Measurements from ENCODE around the gene CACNA1A. TPM values are rescaled to one million over a fixed set of nuclear protein-coding genes. Genes with fewer than 3 reads are reported as not detected.
A peak's percentile ranks its signal among the peaks of the same experiment; 100 is the strongest.

The CACNA1A gene
- total RNA-seq, 1 experiment from 2014 or later: not detected

DNA sequence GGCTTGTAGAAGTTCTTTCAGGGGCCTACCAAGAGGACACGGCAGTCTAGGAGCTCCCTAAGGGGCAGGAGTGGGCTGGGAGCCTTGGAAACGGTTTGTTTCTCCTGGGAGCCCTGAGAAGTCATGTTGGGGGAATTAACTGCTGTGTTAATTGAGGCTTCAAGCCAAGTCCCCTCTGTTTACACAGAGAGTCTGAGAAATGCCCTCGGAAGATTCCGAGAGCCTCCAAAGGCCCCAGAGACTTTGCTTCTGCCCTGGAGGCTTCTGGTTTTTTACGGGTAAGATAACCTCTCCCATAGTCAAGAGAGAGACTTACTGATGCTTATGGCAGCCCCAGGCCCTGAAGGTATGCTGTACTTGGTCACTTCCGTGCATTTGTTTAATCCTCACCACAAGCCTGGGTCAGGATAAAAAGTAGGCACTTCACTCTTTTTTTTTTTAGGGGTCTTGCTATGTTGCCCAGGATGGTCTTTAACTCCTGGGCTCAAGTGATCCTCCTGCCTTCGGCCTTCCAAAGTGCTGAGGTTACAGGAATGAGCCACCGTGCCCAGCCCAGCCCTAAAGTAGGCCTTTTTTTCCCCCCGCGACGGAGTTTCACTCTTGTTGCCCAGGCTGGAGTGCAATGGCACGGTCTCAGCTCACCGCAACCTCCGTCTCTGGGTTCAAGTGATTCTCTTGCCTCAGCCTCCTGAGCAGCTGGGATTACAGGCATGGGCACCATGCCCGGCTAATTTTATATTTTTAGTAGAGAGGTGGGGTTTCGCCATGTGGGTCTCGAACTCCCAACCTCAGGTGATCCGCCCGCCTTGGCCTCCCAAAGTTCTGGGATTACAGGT, 340.9 kb downstream of the CACNA1A start:
- H3K4me3 Mint-ChIP-seq (ENCODE audit: unreplicated experiment): peak overlapping the region; percentile 62
- peak overlapping the region; percentile 85 for H3K27ac Mint-ChIP-seq (ENCODE audit: low read depth, unreplicated experiment)

GRCh38 chr19:13164343-13165161, 341.7 kb downstream of the CACNA1A start:
- CTCF ChIA-PET: interaction anchor here (0.7 to 1.4 kb wide), 2 partner anchors 143 to 187 kb away, joined by 3 to 4 read pairs; no protein-coding TSS in a partner anchor
- no TSS peak for BruUV-seq (replicated peaks)
- H3K9me3 Mint-ChIP-seq (ENCODE audit: unreplicated experiment): no peaks in the 10 kb centered on the region
- peak overlapping the region; percentile 62 for H3K4me3 Mint-ChIP-seq (ENCODE audit: unreplicated experiment)
- no peak for TF ChIP-seq CTCF (IDR thresholded peaks at IDR 0.05; ENCODE audit: unreplicated experiment)
- intact Hi-C loops (cut with micrococcal nuclease): loop anchor here (5.0 kb wide), 2 partner anchors 47 to 1363 kb away; partner anchors contain the start of genes NACC1, TECR and TRMT1
- POLR2A ChIA-PET: interaction anchor here (0.6 to 7.2 kb wide), 9 partner anchors 10 to 1361 kb away, joined by 3 to 101 read pairs (median 3); partner anchors contain the start of genes IER2, NACC1 and STX10
- peak; percentile 82 for DNase-seq (ENCODE audit: unreplicated experiment)
- H3K36me3 Mint-ChIP-seq (ENCODE audit: insufficient read depth, unreplicated experiment): no peaks in the 10 kb centered on the region
- H3K27me3 Mint-ChIP-seq (ENCODE audit: insufficient read depth, unreplicated experiment): no peaks in the 10 kb centered on the region
- peaks cover 26% of the 10 kb centered on the region for H3K4me1 Mint-ChIP-seq (ENCODE audit: insufficient read depth, unreplicated experiment)
- H3K27ac Mint-ChIP-seq (ENCODE audit: low read depth, unreplicated experiment): peak overlapping the region; percentile 85

More for the DNA sequence above, 340.9 kb downstream of the CACNA1A start:
- peak; percentile 32 for DNase-seq (ENCODE audit: unreplicated experiment)
- Mint-ChIP-seq H3K27me3 (ENCODE audit: insufficient read depth, unreplicated experiment) (no peaks in the 10 kb centered on the region), H3K9me3 (ENCODE audit: unreplicated experiment) (no peaks in the 10 kb centered on the region), H3K36me3 (ENCODE audit: insufficient read depth, unreplicated experiment) (no peaks in the 10 kb centered on the region), H3K4me1 (ENCODE audit: insufficient read depth, unreplicated experiment) (peaks cover 33% of the 10 kb centered on the region)
- ChIA-PET POLR2A (interaction anchor here (1.3 to 7.2 kb wide), 5 partner anchors 10 to 188 kb away, joined by 3 to 101 read pairs (median 40); partner anchors contain the start of genes IER2 and STX10), CTCF (interaction anchor here (0.6 to 1.4 kb wide), 3 partner anchors 30 to 187 kb away, joined by 3 to 4 read pairs (median 4); no protein-coding TSS in a partner anchor)
- intact Hi-C loops (cut with micrococcal nuclease): loop anchor here (5.0 kb wide), 1 partner anchor 48 kb away; the partner anchor contains the start of genes NACC1 and TRMT1
- no TSS peak for BruUV-seq (replicated peaks)
- TF ChIP-seq CTCF (IDR thresholded peaks at IDR 0.05; ENCODE audit: unreplicated experiment): no peak

- no peaks in the 10 kb centered on the region for H3K27me3 Mint-ChIP-seq (ENCODE audit: insufficient read depth, unreplicated experiment)
- DNase-seq (ENCODE audit: unreplicated experiment): peak; percentile 96
These were observed 342.5 kb downstream of the CACNA1A start for GRCh38 chr19:13163609-13164342.

More at GRCh38 chr19:13163609-13164342, 342.5 kb downstream of the CACNA1A start:
- POLR2A ChIA-PET: interaction anchor here (0.9 to 7.2 kb wide), 12 partner anchors 9 to 1362 kb away, joined by 3 to 101 read pairs (median 4); partner anchors contain the start of genes DNAJB1, GCDH, IER2 and NACC1
- H3K27ac Mint-ChIP-seq (ENCODE audit: low read depth, unreplicated experiment): peak overlapping the region; percentile 85
- intact Hi-C loops (cut with micrococcal nuclease): loop anchor here (1.0 to 5.0 kb wide), 2 partner anchors 8 to 1364 kb away; partner anchors contain the start of gene TECR
- TF ChIP-seq CTCF (IDR thresholded peaks at IDR 0.05; ENCODE audit: unreplicated experiment): no peak
- CTCF ChIA-PET: interaction anchor here (0.6 to 1.5 kb wide), 5 partner anchors 11 to 186 kb away, joined by 3 to 5 read pairs (median 3); partner anchors contain the start of genes IER2 and STX10
- H3K36me3 Mint-ChIP-seq (ENCODE audit: insufficient read depth, unreplicated experiment): no peaks in the 10 kb centered on the region
- no TSS peak for BruUV-seq (replicated peaks)
- H3K4me1 Mint-ChIP-seq (ENCODE audit: insufficient read depth, unreplicated experiment): peaks cover 22% of the 10 kb centered on the region
- peak overlapping the region; percentile 62 for H3K4me3 Mint-ChIP-seq (ENCODE audit: unreplicated experiment)
- no peaks in the 10 kb centered on the region for H3K9me3 Mint-ChIP-seq (ENCODE audit: unreplicated experiment)

All from MCF 10A (cell line).